K562 (cell line): ENCODE results near the gene EFHB. TPM values are rescaled to one million over a fixed set of nuclear protein-coding genes. Genes with fewer than 3 reads are reported as not detected.
A peak's percentile ranks its signal among the peaks of the same experiment; 100 is the strongest.

Source experiments
- ADNP ChIP-seq: fragments of 200-800 bp; sonication (Bioruptor generic); IDR thresholded peaks from 2 replicates; pipeline ENCODE4 v1.6.1; 2016; ENCODE audit warnings: missing genetic modification characterization, missing compliant biosample characterization
- CREM ChIP-seq: IDR thresholded peaks from 2 replicates; pipeline ENCODE4 v1.6.1; 2014; ENCODE audit warnings: antibody characterized with exemption, low read depth
- ERF ChIP-seq: fragments of 450-650 bp; formaldehyde crosslinking; IDR thresholded peaks from 2 replicates; pipeline ENCODE4 v1.4.0; 2020; ENCODE audit warnings: mild to moderate bottlenecking, mixed read lengths
- ETS2 ChIP-seq: IDR thresholded peaks from 2 replicates; pipeline ENCODE4 v1.6.1; 2016; ENCODE audit warnings: borderline replicate concordance, missing genetic modification characterization, mild to moderate bottlenecking, moderate library complexity, missing compliant biosample characterization; ENCODE audit not compliant: poor library complexity, severe bottlenecking
- NFIC ChIP-seq: fragments of 450-650 bp; IDR thresholded peaks from 2 replicates; pipeline ENCODE4 v1.6.1; 2017; ENCODE audit warnings: mild to moderate bottlenecking, inconsistent platforms
- RBM25 ChIP-seq: fragments of 200-400 bp; formaldehyde crosslinking; IDR thresholded peaks from 2 replicates; pipeline ENCODE4 v1.6.1; 2018; ENCODE audit warnings: low read length, low read depth, moderate library complexity; ENCODE audit not compliant: severe bottlenecking
- RFX7 ChIP-seq: fragments of 250-450 bp; sonication (Bioruptor Pico); IDR thresholded peaks from 2 replicates; pipeline ENCODE4 v1.5.1; 2021; ENCODE audit warnings: mild to moderate bottlenecking
- ZNF354B ChIP-seq: fragments of 250-450 bp; sonication (Bioruptor Pico); IDR thresholded peaks from 2 replicates; pipeline ENCODE4 v1.4.0; 2020
- ZNF584 ChIP-seq: fragments of 200-800 bp; sonication (Bioruptor generic); IDR thresholded peaks from 2 replicates; pipeline ENCODE4 v1.6.1; 2016; ENCODE audit warnings: low read depth, mild to moderate bottlenecking, missing genetic modification characterization, missing compliant biosample characterization
- polyA plus RNA-seq, 8 experiments: library from polyadenylated mRNA; depleted of rRNA in 4 of 8; stranded (reverse) in 5 of 8; unstranded in 3 of 8; fragments of >200 nt; fragmentation: Nextera tagmentation in 2 of 8; fragmentation: Illumina TruSeq in 1 of 8; extraction: Ambion mirVana in 2 of 8; extraction: Trizol in 1 of 8; gene quantifications; 2 replicates each; pipeline versions ENCODE4 v1.2.1 to v1.2.3, GENCODE V29; 2011 to 2014; ENCODE audit warnings: inconsistent platforms in 1 of 8, missing spikeins in 1 of 8
- total RNA-seq, 7 experiments: library from RNA; depleted of rRNA in 6 of 7; stranded (reverse); fragments of >200 nt in 6 of 7; fragmentation: Illumina TruSeq in 2 of 7; extraction: Trizol in 2 of 7; gene quantifications; 2 replicates each; pipeline versions ENCODE4 v1.2.1 to v1.2.3, GENCODE V29; 2011 to 2021; ENCODE audit warnings: low replicate concordance in 1 of 7
- TF ChIP-seq, protein P1 (sequence below): sonication (generic); formaldehyde crosslinking; IDR thresholded peaks from 2 replicates; pipeline ENCODE4 v1.8.1; 2023; ENCODE audit warnings: missing genetic modification reagents, mild to moderate bottlenecking, borderline replicate concordance
- TF ChIP-seq, protein P2 (sequence below): fragments of 450-650 bp; IDR thresholded peaks from 2 replicates; pipeline ENCODE4 v1.6.1; 2016; ENCODE audit warnings: low read depth
- TF ChIP-seq, protein P3 (sequence below): fragments of 250-450 bp; sonication (Bioruptor Pico); IDR thresholded peaks from 2 replicates; pipeline ENCODE4 v1.4.0; 2020; ENCODE audit warnings: mild to moderate bottlenecking

The EFHB gene
- total and polyA plus RNA-seq, 9 of the 15 experiments (the other 6 are each of a cell fraction or from before 2014, with no cell fraction given): 1.5 to 4.0 (median 1.8) TPM

DNA sequence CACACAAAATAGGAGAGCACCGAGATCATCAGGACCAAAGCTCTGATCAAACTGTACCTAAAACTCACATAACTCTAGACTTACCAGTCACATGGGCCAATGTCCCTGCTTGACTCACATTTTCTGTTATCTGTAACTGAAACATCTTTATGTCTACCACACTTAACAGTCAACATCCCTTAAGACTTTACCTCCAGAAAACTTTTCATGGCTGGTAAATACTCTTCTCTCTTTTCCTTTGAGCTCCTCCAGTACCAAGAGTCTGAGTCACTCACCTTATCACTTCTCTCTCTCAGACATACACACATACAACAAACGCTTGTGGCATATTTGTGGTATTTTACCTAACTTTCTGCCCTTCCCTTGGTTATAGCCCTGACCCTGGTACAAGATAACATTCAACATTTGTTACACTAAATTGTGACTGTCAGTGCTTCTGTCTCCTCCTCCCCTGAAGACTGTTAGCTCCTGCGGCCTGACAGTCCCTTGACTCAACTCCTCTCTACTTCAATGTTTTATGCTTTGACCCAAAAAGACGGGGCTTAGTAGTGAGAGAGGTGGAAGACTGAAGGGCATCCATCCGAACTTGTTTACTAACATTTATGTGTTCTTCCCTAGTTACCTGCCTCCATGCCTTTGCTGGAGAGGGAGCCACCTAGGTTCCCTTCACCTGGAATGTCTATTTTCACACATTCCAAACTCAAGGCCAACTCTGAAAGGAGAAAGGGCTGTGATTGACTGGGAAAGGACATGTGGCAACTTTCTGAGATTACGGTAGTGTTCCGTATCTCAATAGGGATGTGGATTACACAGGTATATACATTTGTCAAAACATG is 3.7 kb upstream of the EFHB start (continued):
- TF ChIP-seq, protein P1, sequence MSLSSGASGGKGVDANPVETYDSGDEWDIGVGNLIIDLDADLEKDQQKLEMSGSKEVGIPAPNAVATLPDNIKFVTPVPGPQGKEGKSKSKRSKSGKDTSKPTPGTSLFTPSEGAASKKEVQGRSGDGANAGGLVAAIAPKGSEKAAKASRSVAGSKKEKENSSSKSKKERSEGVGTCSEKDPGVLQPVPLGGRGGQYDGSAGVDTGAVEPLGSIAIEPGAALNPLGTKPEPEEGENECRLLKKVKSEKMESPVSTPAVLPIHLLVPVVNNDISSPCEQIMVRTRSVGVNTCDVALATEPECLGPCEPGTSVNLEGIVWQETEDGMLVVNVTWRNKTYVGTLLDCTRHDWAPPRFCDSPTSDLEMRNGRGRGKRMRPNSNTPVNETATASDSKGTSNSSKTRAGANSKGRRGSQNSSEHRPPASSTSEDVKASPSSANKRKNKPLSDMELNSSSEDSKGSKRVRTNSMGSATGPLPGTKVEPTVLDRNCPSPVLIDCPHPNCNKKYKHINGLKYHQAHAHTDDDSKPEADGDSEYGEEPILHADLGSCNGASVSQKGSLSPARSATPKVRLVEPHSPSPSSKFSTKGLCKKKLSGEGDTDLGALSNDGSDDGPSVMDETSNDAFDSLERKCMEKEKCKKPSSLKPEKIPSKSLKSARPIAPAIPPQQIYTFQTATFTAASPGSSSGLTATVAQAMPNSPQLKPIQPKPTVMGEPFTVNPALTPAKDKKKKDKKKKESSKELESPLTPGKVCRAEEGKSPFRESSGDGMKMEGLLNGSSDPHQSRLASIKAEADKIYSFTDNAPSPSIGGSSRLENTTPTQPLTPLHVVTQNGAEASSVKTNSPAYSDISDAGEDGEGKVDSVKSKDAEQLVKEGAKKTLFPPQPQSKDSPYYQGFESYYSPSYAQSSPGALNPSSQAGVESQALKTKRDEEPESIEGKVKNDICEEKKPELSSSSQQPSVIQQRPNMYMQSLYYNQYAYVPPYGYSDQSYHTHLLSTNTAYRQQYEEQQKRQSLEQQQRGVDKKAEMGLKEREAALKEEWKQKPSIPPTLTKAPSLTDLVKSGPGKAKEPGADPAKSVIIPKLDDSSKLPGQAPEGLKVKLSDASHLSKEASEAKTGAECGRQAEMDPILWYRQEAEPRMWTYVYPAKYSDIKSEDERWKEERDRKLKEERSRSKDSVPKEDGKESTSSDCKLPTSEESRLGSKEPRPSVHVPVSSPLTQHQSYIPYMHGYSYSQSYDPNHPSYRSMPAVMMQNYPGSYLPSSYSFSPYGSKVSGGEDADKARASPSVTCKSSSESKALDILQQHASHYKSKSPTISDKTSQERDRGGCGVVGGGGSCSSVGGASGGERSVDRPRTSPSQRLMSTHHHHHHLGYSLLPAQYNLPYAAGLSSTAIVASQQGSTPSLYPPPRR (CRISPR knock-in tag): no peak
- peak; percentile 39; the same call in 1 of the 2 replicates for TF ChIP-seq CREM
- peak; percentile 38; the same call in 1 of the 2 replicates for TF ChIP-seq NFIC
- TF ChIP-seq ZNF354B (CRISPR knock-in tag): 0 out of 2 replicates have a peak, but pooled peaks have one; percentile 19
- TF ChIP-seq ADNP (tag): peak; percentile 72; the same call in 1 of the 2 replicates
- no peak for TF ChIP-seq ERF
- TF ChIP-seq RBM25: no peak
- TF ChIP-seq RFX7 (CRISPR knock-in tag): no peak
- no peak for TF ChIP-seq ETS2 (tag)
- TF ChIP-seq, protein P2, sequence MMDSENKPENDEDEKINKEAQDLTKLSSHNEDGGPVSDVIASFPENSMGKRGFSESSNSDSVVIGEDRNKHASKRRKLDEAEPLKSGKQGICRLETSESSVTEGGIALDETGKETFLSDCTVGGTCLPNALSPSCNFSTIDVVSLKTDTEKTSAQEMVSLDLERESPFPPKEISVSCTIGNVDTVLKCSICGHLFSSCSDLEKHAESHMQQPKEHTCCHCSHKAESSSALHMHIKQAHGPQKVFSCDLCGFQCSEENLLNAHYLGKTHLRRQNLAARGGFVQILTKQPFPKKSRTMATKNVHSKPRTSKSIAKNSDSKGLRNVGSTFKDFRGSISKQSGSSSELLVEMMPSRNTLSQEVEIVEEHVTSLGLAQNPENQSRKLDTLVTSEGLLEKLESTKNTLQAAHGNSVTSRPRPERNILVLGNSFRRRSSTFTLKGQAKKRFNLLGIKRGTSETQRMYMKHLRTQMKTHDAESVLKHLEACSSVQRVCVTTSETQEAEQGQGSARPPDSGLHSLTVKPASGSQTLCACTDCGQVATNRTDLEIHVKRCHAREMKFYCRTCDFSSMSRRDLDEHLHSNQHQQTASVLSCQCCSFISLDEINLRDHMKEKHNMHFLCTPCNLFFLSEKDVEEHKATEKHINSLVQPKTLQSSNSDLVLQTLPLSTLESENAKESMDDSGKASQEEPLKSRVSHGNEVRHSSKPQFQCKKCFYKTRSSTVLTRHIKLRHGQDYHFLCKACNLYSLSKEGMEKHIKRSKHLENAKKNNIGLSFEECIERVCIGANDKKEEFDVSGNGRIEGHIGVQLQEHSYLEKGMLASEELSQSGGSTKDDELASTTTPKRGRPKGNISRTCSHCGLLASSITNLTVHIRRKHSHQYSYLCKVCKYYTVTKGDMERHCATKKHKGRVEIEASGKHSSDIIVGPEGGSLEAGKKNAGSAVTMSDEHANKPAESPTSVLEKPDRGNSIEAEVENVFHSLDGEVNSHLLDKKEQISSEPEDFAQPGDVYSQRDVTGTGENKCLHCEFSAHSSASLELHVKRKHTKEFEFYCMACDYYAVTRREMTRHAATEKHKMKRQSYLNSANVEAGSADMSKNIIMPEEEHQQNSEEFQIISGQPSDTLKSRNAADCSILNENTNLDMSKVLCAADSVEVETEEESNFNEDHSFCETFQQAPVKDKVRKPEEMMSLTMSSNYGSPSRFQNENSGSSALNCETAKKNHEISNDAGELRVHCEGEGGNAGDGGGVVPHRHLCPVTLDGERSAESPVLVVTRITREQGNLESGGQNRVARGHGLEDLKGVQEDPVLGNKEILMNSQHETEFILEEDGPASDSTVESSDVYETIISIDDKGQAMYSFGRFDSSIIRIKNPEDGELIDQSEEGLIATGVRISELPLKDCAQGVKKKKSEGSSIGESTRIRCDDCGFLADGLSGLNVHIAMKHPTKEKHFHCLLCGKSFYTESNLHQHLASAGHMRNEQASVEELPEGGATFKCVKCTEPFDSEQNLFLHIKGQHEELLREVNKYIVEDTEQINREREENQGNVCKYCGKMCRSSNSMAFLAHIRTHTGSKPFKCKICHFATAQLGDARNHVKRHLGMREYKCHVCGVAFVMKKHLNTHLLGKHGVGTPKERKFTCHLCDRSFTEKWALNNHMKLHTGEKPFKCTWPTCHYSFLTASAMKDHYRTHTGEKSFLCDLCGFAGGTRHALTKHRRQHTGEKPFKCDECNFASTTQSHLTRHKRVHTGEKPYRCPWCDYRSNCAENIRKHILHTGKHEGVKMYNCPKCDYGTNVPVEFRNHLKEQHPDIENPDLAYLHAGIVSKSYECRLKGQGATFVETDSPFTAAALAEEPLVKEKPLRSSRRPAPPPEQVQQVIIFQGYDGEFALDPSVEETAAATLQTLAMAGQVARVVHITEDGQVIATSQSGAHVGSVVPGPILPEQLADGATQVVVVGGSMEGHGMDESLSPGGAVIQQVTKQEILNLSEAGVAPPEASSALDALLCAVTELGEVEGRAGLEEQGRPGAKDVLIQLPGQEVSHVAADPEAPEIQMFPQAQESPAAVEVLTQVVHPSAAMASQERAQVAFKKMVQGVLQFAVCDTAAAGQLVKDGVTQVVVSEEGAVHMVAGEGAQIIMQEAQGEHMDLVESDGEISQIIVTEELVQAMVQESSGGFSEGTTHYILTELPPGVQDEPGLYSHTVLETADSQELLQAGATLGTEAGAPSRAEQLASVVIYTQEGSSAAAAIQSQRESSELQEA: no peak
- 0 out of 2 replicates have a peak, but pooled peaks have one; percentile 36 for TF ChIP-seq ZNF584 (CRISPR knock-in tag)
- TF ChIP-seq, protein P3, sequence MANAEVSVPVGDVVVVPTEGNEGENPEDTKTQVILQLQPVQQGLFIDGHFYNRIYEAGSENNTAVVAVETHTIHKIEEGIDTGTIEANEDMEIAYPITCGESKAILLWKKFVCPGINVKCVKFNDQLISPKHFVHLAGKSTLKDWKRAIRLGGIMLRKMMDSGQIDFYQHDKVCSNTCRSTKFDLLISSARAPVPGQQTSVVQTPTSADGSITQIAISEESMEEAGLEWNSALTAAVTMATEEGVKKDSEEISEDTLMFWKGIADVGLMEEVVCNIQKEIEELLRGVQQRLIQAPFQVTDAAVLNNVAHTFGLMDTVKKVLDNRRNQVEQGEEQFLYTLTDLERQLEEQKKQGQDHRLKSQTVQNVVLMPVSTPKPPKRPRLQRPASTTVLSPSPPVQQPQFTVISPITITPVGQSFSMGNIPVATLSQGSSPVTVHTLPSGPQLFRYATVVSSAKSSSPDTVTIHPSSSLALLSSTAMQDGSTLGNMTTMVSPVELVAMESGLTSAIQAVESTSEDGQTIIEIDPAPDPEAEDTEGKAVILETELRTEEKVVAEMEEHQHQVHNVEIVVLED (CRISPR knock-in tag): no peak
